ENCODE measurements around the gene MRPS33. TPM values are rescaled to one million over a fixed set of nuclear protein-coding genes. Genes with fewer than 3 reads are reported as not detected.
"Not testable (repeated sequence)": the region's sequence is repeated elsewhere in the genome, so short reads cannot be mapped to it uniquely, and the experiment has no call there.

Gene MRPS33
- polyA plus RNA-seq, 3 donors: 53.5 to 89.6 (median 75.2) TPM

- H3K27ac ChIP-seq (ENCODE audit: low read depth, low read length): no peak overlapping the region
- 66 to 87% (median 67%) methylated on average over 2 of the region's 2 CpGs for WGBS, 3 donors
Measured at GRCh38 chr7:140967438-140967837, 47.3 kb downstream of the MRPS33 start.

- no peak overlapping the region for H3K27ac ChIP-seq (ENCODE audit: low read depth, low read length)
- WGBS, 3 donors: 52 to 65% (median 55%) methylated on average over 5 of the region's 5 CpGs
Measured at GRCh38 chr7:140966561-140967233, 48.1 kb downstream of the MRPS33 start.

DNA sequence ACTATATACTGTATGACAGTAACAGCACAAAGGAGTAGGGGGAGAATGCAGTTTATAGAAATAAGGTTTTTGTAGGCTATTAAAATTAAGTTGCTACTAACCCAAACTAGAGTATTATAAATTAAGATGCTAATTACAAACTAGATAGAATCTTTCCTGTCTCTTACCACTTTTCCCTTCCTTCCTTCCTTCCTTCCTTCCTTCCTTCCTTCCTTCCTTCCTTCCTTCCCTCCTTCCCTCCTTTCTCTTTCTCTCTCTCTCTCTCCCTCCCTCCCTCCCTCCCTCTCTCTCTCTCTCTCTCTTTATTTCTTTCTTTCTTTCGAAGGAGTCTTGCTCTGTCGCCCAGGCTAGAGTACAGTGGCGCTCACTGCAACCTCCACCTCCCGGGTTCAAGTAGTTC is 53.6 kb downstream of the MRPS33 start:
- WGBS, 3 donors: 91 to 93% (median 93%) methylated on average over 4 of the region's 4 CpGs
- no peak overlapping the region for H3K27ac ChIP-seq (ENCODE audit: low read depth, low read length)

- not testable (repeated sequence) for H3K27ac ChIP-seq (ENCODE audit: low read depth, low read length)
- WGBS, 3 donors: 94 to 96% (median 96%) methylated on average over 19 to 25 of the region's 25 CpGs
Measured at GRCh38 chr7:140956997-140957396, 57.8 kb downstream of the MRPS33 start.

Other genes with a start within 250 kb of the MRPS33 start
- 1 to 10 TPM; 4.2 to 7.4 (median 7.3) TPM for gene BRAF, start 90.0 kb downstream of the MRPS33 start, polyA plus RNA-seq
- gene TMEM178B, start 59.1 kb upstream of the MRPS33 start, polyA plus RNA-seq: under 1 TPM; 0.11 to 0.43 (median 0.18) TPM